ENCODE data around the gene GARIN3. TPM values are rescaled to one million over a fixed set of nuclear protein-coding genes. Genes with fewer than 3 reads are reported as not detected.

The GARIN3 gene
- total RNA-seq, 1 donor from 2014 or later = not detected

DNA sequence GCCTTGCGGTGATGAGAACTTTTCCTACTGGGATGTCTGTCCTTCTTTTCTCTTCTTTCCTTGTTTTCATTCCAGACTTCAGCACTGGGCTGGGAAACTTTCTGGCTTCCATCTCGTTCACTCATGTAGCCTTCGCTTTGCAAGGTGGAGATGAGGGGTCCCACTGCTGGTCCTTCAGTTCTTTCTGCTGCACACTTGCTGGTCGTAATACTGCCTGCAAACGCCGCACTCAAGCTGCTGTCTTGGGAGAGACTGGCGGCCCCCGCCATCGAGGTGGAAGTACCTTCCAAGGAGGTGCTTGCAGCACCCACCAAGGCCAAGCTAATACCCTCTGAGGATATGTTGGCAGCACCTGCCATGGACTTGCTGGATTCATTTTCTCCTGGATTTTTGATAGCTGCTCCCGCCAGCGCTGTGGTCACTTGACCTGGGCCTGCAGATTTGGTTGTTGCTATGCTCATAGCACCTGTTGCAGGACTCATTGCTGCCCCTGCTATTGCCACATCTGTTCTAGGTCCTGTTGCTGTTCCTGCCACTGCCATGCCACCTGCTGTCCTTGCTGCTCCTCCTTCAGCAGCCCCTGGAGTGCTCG, 3.0 kb downstream of the GARIN3 start:
- intact Hi-C loops (cut with DNase I) = no loop called here
- no peak for DNase-seq
- Histone ChIP-seq H3K27ac (no peak overlapping the region), H3K9me3 (no peaks in the 10 kb centered on the region), H3K4me3 (no peak overlapping the region), H3K36me3 (no peaks in the 10 kb centered on the region), H3K4me1 (no peaks in the 10 kb centered on the region), H3K27me3 (no peaks in the 10 kb centered on the region)
- no peak for TF ChIP-seq CTCF (IDR thresholded peaks at IDR 0.05)
- ATAC-seq = no peak

GRCh38 chr5:157161996-157162395, 4.1 kb downstream of the GARIN3 start:
- DNase-seq (no peak), ATAC-seq (no peak)
- Histone ChIP-seq H3K4me1 (no peaks in the 10 kb centered on the region), H3K36me3 (no peaks in the 10 kb centered on the region), H3K27me3 (no peaks in the 10 kb centered on the region), H3K4me3 (no peak overlapping the region), H3K27ac (no peak overlapping the region), H3K9me3 (no peaks in the 10 kb centered on the region)
- no peak for TF ChIP-seq CTCF (IDR thresholded peaks at IDR 0.05)
- intact Hi-C loops (cut with DNase I) = no loop called here

GRCh38 chr5:157160001-157160400, 6.1 kb downstream of the GARIN3 start:
- no peak for ATAC-seq

GRCh38 chr5:157159209-157159751, 6.8 kb downstream of the GARIN3 start:
- no peak for TF ChIP-seq CTCF (IDR thresholded peaks at IDR 0.05)
- Histone ChIP-seq H3K27me3 (no peaks in the 10 kb centered on the region), H3K4me1 (no peaks in the 10 kb centered on the region), H3K4me3 (no peak overlapping the region), H3K27ac (no peak overlapping the region), H3K9me3 (no peaks in the 10 kb centered on the region), H3K36me3 (no peaks in the 10 kb centered on the region)
- ATAC-seq (no peak), DNase-seq (no peak)
- intact Hi-C loops (cut with DNase I) = no loop called here

More at GRCh38 chr5:157160001-157160400, 6.1 kb downstream of the GARIN3 start:
- Histone ChIP-seq H3K27me3 (no peaks in the 10 kb centered on the region), H3K4me3 (no peak overlapping the region), H3K27ac (no peak overlapping the region), H3K4me1 (no peaks in the 10 kb centered on the region), H3K36me3 (no peaks in the 10 kb centered on the region), H3K9me3 (no peaks in the 10 kb centered on the region)
- DNase-seq = no peak
- intact Hi-C loops (cut with DNase I) = no loop called here
- no peak for TF ChIP-seq CTCF (IDR thresholded peaks at IDR 0.05)

GRCh38 chr5:157157293-157157891, 8.7 kb downstream of the GARIN3 start:
- no peak for ATAC-seq

More at GRCh38 chr5:157157293-157157891, 8.7 kb downstream of the GARIN3 start:
- intact Hi-C loops (cut with DNase I) = no loop called here
- no peak for TF ChIP-seq CTCF (IDR thresholded peaks at IDR 0.05)
- DNase-seq = no peak
- no peak overlapping the region for H3K27ac ChIP-seq
- no peaks in the 10 kb centered on the region for H3K4me1 ChIP-seq
- no peaks in the 10 kb centered on the region for H3K27me3 ChIP-seq
- no peaks in the 10 kb centered on the region for H3K36me3 ChIP-seq
- H3K9me3 ChIP-seq = no peaks in the 10 kb centered on the region
- H3K4me3 ChIP-seq = no peak overlapping the region

Data from upper lobe of right lung (tissue), 1 donor.